GM12872 (cell line): ENCODE data around the gene TMC3.

ENCODE experiments used
- CTCF ChIP-seq: IDR thresholded peaks from 3 replicates; pipeline ENCODE4 v1.5.1; 2011; ENCODE audit warnings: low read depth, mild to moderate bottlenecking, low read length, moderate library complexity; ENCODE audit not compliant: insufficient read depth

The TMC3 gene

GRCh38 chr15:81373176-81373575, 837 bp downstream of the TMC3 start:
- no peak for TF ChIP-seq CTCF

- TF ChIP-seq CTCF, result no peak
Measured at GRCh38 chr15:81372575-81372974, 1.4 kb downstream of the TMC3 start.

- no peak for TF ChIP-seq CTCF
Measured at GRCh38 chr15:81363718-81364500, 10.1 kb downstream of the TMC3 start.

GRCh38 chr15:81363276-81363675, 10.7 kb downstream of the TMC3 start:
- no peak for TF ChIP-seq CTCF

GRCh38 chr15:81362790-81363189, 11.2 kb downstream of the TMC3 start:
- TF ChIP-seq CTCF, result no peak

- no peak for TF ChIP-seq CTCF
Measured at GRCh38 chr15:81361891-81362290, 12.1 kb downstream of the TMC3 start.

GRCh38 chr15:81360491-81360890, 13.5 kb downstream of the TMC3 start:
- TF ChIP-seq CTCF, result no peak
